LNCaP clone FGC (cell line): ENCODE data around the gene PTPA.
A peak's percentile ranks its signal among the peaks of the same experiment; 100 is the strongest.

Experiments
- DNase-seq: peaks from one replicate; pipeline ENCODE4 v3.0.0-alpha.2; 2011; ENCODE audit warnings: low read depth
- H3K4me3 ChIP-seq: 2 replicates; pipeline ENCODE4 v1.5.1; 2011; ENCODE audit warnings: mild to moderate bottlenecking, low read depth, low read length, control low read depth
- TF ChIP-seq, protein P1 (sequence below): IDR thresholded peaks from 2 replicates; pipeline ENCODE4 v1.5.1; 2012; ENCODE audit warnings: mild to moderate bottlenecking; ENCODE audit not compliant: control insufficient read depth, insufficient read depth; ENCODE audit errors: extremely low read depth

PTPA gene

DNA sequence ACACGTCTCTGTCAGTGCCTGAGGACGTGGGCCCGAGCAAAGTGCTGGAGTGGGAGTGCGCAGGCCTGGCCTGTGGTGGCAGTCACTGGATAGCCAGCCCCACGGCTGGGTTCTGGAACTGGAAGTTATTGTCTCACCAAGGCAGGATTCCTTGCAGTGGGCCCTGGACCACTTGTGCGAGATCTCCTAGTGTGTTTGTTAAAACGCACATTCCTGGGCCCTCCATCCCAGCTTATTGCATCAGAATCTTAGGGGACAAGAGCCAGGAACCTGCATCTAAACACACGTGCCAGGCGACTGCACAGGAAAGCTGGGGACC lies 26.9 kb downstream of the PTPA start:
- TF ChIP-seq, protein P1, sequence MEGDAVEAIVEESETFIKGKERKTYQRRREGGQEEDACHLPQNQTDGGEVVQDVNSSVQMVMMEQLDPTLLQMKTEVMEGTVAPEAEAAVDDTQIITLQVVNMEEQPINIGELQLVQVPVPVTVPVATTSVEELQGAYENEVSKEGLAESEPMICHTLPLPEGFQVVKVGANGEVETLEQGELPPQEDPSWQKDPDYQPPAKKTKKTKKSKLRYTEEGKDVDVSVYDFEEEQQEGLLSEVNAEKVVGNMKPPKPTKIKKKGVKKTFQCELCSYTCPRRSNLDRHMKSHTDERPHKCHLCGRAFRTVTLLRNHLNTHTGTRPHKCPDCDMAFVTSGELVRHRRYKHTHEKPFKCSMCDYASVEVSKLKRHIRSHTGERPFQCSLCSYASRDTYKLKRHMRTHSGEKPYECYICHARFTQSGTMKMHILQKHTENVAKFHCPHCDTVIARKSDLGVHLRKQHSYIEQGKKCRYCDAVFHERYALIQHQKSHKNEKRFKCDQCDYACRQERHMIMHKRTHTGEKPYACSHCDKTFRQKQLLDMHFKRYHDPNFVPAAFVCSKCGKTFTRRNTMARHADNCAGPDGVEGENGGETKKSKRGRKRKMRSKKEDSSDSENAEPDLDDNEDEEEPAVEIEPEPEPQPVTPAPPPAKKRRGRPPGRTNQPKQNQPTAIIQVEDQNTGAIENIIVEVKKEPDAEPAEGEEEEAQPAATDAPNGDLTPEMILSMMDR: no peak
- DNase-seq: no peak
- no peak overlapping the region for H3K4me3 ChIP-seq

DNA sequence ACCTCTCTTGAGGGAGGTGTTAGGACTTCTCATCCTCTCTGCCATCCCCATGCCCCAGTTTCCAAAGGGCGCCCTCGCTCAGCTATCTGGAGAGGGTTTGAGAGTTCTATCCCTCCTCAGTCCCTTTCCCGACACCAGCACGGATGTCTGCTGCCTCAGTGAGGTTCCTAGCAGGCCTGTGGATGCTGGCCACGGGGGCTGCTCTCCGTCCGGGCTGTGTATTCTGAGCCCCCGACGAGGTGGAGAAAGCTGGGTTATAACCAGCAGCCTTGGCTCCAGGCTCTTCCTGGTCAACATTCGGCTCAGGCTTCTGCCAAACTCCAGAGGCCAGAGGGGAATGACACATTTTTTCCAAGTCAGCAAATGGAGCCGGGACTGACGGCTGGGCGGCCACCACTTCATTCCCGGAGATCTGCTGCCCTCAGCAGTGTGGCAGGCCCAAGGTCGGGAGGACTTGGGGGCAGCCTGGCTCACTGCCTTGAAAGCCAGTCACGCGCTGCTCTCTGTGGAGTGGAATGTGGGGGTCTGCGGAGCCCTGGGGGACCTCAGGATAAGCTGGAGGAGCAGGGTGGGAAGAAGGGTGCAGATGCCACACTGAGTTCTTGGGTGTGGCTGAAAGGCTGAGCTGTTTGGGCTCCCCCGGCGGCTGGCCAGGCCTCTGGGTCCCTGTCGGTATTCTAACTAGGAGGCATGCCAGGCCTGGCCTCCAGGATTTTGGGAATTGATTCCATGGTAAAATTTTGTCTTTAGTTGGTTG lies 27.4 kb downstream of the PTPA start:
- TF ChIP-seq, protein P1: no peak
- DNase-seq: no peak
- no peak overlapping the region for H3K4me3 ChIP-seq

DNA sequence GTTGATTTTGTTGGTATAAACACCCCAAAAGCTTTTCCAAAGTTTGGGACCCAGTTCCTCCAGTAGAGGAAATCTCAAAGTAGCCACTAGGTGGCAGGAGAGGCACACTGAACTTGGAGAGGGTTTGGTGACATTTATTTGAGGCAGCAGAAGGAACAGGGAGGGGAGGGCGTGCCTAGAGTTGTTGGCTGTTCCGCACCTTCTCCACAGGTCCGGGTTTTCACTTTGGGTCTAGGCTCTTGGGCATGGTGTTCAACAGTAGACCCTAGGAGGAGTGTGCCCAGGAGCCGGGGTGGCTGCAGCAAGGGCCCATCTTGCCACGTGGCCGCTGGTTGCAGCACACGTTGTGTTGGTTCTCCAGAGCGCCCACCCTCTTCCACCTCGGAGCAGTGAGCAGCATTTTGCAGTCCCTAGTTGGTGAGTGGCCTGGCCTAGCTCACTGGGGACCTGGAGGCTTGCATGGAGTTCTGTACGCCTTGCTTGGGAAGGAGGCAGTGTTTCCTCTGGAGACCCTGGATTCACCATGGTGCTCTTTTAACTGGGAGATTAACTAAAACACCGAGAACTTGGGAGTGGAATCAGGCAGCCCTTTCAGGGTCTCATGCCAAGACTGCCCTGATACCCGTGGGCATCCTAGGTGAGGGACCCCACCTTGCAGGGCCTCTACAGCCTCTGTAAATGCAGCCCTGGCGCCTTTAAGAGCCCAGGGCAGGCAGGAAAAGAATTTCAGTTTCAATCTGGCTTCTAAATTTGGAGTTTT lies 28.2 kb downstream of the PTPA start:
- H3K4me3 ChIP-seq: peak overlapping the region; percentile 87
- TF ChIP-seq, protein P1: peak; percentile 91
- peak; percentile 72 for DNase-seq

DNA sequence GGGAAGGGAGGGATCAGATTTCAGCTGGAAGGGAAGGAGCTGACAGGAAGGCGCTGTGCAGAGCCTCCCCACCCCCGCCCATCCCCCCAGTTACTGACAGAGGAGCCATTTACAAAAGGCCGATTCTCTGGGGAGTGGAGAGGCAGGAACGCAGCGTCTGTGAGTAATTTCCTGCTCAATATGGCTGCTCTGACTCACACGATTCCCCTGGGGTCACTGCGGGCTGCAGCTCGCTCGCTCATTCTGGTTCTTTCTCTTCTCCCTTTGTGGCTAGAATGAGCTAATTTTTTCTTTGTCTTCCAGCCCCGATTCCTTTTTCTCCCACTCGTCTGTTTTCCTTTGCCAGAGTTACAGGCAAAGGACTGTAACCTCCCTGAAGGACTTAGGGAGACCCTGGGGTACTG lies 28.8 kb downstream of the PTPA start:
- peak; percentile 83 for DNase-seq
- H3K4me3 ChIP-seq: peak overlapping the region; percentile 87
- TF ChIP-seq, protein P1: no peak

DNA sequence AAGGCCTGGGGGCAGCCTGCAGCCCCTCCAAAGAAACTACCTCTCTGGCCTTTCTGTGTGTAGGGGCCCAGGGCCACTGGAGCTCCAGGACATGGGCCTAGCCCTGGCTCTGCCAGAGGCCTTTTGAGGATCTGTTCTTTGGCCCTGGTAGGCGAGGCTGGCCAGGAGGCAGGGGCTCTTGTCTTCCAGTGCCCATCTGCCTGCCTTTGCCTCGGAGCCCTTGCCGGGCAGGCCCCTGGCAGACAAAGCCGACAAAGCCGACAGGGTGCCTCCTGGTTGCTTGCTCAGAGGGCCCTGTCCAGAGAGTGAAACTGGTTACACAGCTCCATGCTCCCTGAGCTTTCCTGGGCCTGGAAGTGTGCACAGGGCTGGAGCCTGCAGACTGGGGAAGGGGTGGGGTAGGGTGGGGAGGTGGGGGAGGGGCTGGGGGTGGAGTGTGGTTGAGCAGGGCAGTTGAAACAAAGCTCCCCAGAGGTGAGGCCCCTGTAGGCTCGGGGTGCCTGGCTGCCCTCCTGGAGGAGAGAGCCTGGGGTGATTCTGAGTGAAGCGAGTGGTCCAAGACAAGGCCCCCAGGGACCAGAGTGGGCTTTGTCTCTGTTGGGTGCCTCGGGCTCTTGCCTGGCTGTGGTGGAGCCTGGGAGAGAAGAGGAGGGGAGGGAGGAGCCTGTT lies 29.3 kb downstream of the PTPA start:
- TF ChIP-seq, protein P1: no peak
- DNase-seq: no peak
- peak overlapping the region; percentile 87 for H3K4me3 ChIP-seq

DNA sequence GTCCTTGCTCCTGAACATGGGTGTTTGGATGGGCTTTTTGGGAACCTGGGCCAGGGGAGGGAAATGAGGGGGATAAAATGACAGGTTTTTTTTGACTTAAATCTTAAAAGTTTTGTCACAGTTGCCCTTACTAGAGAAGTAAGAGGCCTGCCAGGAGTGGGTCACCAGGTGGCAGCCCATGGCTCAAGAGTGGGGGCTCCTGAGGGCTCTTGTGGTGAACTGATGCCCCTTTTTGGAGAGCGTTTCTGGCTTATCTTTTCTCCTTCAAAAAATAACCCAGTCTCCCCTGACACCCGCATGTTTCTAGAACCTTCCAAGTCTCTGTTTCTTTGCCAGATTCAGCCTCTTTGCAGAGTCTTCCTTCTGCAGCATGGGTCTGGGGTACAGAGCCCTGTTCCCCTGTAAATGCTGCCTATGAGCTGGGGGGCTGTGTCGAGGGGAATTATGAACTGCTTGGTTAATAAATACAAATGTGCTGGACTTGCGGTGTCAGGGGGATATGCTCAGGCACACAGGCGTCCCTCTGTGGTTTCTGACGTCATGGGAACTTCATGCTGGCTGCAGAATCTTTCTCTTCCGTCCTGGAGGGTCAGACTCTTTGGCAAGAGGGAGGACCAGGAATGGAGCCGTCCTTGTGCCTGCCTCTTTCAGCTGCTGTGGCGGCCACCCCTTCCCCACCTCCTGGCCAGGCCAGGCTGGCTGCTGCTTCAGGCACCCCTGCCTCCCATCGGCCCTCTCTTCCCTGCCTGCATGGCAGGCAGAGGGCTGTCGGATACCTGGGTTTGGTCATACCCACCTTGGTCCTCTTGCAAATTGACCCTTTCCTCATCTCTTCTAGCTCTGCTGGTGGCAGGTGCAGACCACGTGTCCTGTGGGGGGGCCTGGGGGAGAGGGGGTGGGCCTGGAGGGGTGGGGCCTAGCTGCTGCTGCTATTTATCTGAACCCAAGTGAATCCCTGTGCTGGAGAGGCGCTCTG lies 30.1 kb downstream of the PTPA start:
- TF ChIP-seq, protein P1: no peak
- peak overlapping the region; percentile 87 for H3K4me3 ChIP-seq
- DNase-seq: no peak
